T-helper 9 cell (primary cell): ENCODE results near the gene AQP9.
"Not testable (repeated sequence)": the region's sequence is repeated elsewhere in the genome, so short reads cannot be mapped to it uniquely, and the experiment has no call there.

Experiments used
- DNase-seq: peaks from one replicate; pipeline ENCODE4 v3.0.0-alpha.2; 2020
- total RNA-seq, 2 donors: gene quantifications; one replicate each; lab custom pipeline; 2026; lab: John Stamatoyannopoulos, UW

The AQP9 gene
- total RNA-seq, result 0 reads per million in 2 donors

- DNase-seq, result no peak
These were observed at the start of gene AQP9 for GRCh38 chr15:58138106-58138505. AQP9 (plus strand) TSS chr15:58138381; CDS start chr15:58138566, 185 bp downstream.

- no peak for DNase-seq
These were observed 42.8 kb upstream of the AQP9 start for GRCh38 chr15:58095415-58095814.

- no peak for DNase-seq
These were observed 41.6 kb upstream of the AQP9 start for GRCh38 chr15:58096529-58097084.

GRCh38 chr15:58103482-58103881 lies 34.7 kb upstream of the AQP9 start:
- no peak for DNase-seq

GRCh38 chr15:58108117-58108516 lies 30.1 kb upstream of the AQP9 start:
- DNase-seq, result no peak

- DNase-seq, result no peak
These were observed 28.8 kb upstream of the AQP9 start for GRCh38 chr15:58109419-58109818.

- no peak for DNase-seq
These were observed 27.0 kb upstream of the AQP9 start for GRCh38 chr15:58110999-58111717.

GRCh38 chr15:58111718-58112104 lies 26.5 kb upstream of the AQP9 start:
- no peak for DNase-seq

GRCh38 chr15:58113358-58113757 lies 24.8 kb upstream of the AQP9 start:
- not testable (repeated sequence) for DNase-seq

GRCh38 chr15:58114388-58114787 lies 23.8 kb upstream of the AQP9 start:
- DNase-seq, result no peak

- DNase-seq, result no peak
These were observed 23.4 kb upstream of the AQP9 start for GRCh38 chr15:58114812-58115211.

- no peak for DNase-seq
These were observed 22.5 kb upstream of the AQP9 start for GRCh38 chr15:58115692-58116091.

- no peak for DNase-seq
These were observed 20.6 kb upstream of the AQP9 start for GRCh38 chr15:58117619-58118018.

GRCh38 chr15:58118272-58118671 lies 19.9 kb upstream of the AQP9 start:
- no peak for DNase-seq

GRCh38 chr15:58119016-58119415 lies 19.2 kb upstream of the AQP9 start:
- no peak for DNase-seq

- DNase-seq, result no peak
These were observed 13.6 kb upstream of the AQP9 start for GRCh38 chr15:58124585-58124984.

GRCh38 chr15:58125333-58125732 lies 12.8 kb upstream of the AQP9 start:
- no peak for DNase-seq

GRCh38 chr15:58134886-58135285 lies 3.3 kb upstream of the AQP9 start:
- DNase-seq, result no peak

- DNase-seq, result no peak
These were observed 2.5 kb upstream of the AQP9 start for GRCh38 chr15:58135511-58136174.

- DNase-seq, result no peak
These were observed 1.4 kb upstream of the AQP9 start for GRCh38 chr15:58136731-58137130.

GRCh38 chr15:58137686-58138085 lies 495 bp upstream of the AQP9 start:
- no peak for DNase-seq

- DNase-seq, result no peak
These were observed 1.3 kb downstream of the AQP9 start for GRCh38 chr15:58139276-58139988.

- DNase-seq, result no peak
These were observed 1.9 kb downstream of the AQP9 start for GRCh38 chr15:58139989-58140522.
